ENCODE results near the gene RALGAPA2.

RALGAPA2 gene

GRCh38 chr20:20720158-20720557, 7.7 kb upstream of the RALGAPA2 start:
- DNase-seq = no peak

GRCh38 chr20:20719411-20719810, 7.0 kb upstream of the RALGAPA2 start:
- DNase-seq = no peak

GRCh38 chr20:20713244-20713765, 861 bp upstream of the RALGAPA2 start:
- no peak for DNase-seq

GRCh38 chr20:20712004-20712473, 405 bp downstream of the RALGAPA2 start:
- no peak for DNase-seq

GRCh38 chr20:20711413-20711812, 1.0 kb downstream of the RALGAPA2 start:
- DNase-seq = no peak

GRCh38 chr20:20710443-20711315, 1.8 kb downstream of the RALGAPA2 start:
- DNase-seq = no peak

- DNase-seq = no peak
These were observed 2.6 kb downstream of the RALGAPA2 start for GRCh38 chr20:20709887-20710286.

GRCh38 chr20:20706285-20706684, 6.2 kb downstream of the RALGAPA2 start:
- DNase-seq = no peak

- no peak for DNase-seq
These were observed 9.9 kb downstream of the RALGAPA2 start for GRCh38 chr20:20702330-20703245.

GRCh38 chr20:20699917-20700316, 12.5 kb downstream of the RALGAPA2 start:
- no peak for DNase-seq

GRCh38 chr20:20699144-20699543, 13.3 kb downstream of the RALGAPA2 start:
- no peak for DNase-seq

- DNase-seq = no peak
These were observed 15.1 kb downstream of the RALGAPA2 start for GRCh38 chr20:20697325-20697845.

GRCh38 chr20:20695250-20695816, 17.1 kb downstream of the RALGAPA2 start:
- DNase-seq = no peak

GRCh38 chr20:20694591-20694990, 17.9 kb downstream of the RALGAPA2 start:
- no peak for DNase-seq

GRCh38 chr20:20692587-20692986, 19.9 kb downstream of the RALGAPA2 start:
- DNase-seq = no peak

- DNase-seq = no peak
These were observed 20.8 kb downstream of the RALGAPA2 start for GRCh38 chr20:20691477-20692235.

GRCh38 chr20:20690676-20691476, 21.6 kb downstream of the RALGAPA2 start:
- no peak for DNase-seq

GRCh38 chr20:20687319-20687718, 25.1 kb downstream of the RALGAPA2 start:
- no peak for DNase-seq

GRCh38 chr20:20685635-20686034, 26.8 kb downstream of the RALGAPA2 start:
- DNase-seq = no peak

GRCh38 chr20:20683481-20684321, 28.7 kb downstream of the RALGAPA2 start:
- no peak for DNase-seq
